Neural cell (in vitro differentiated cells): ENCODE data around the gene TMEM190.

ENCODE experiments used
- EP300 ChIP-seq: fragments of 450-650 bp; conservative IDR thresholded peaks from 2 replicates; pipeline ENCODE4 v1.6.1; 2014; ENCODE audit warnings: antibody characterized with exemption, mild to moderate bottlenecking, moderate library complexity; ENCODE audit not compliant: poor library complexity, severe bottlenecking
- EZH2 ChIP-seq: fragments of 200-600, 300-800 bp; shearing (Covaris generic), sonication (generic); IDR thresholded peaks from 2 replicates; pipeline ENCODE4 v1.6.1; 2014; ENCODE audit warnings: antibody characterized with exemption, low read length, borderline replicate concordance, mild to moderate bottlenecking; ENCODE audit not compliant: insufficient read depth, poor library complexity, severe bottlenecking
- MXI1 ChIP-seq: fragments of 450-650 bp; conservative IDR thresholded peaks from 2 replicates; pipeline ENCODE4 v1.6.1; 2014; ENCODE audit warnings: antibody characterized with exemption, mild to moderate bottlenecking; ENCODE audit not compliant: poor library complexity, severe bottlenecking
- POLR2AphosphoS5 ChIP-seq: IDR thresholded peaks from 2 replicates; pipeline ENCODE4 v1.6.1; 2012
- RAD21 ChIP-seq: fragments of 450-650 bp; conservative IDR thresholded peaks from 2 replicates; pipeline ENCODE4 v1.6.1; 2014; ENCODE audit warnings: antibody characterized with exemption, mild to moderate bottlenecking, moderate library complexity
- TAF1 ChIP-seq: IDR thresholded peaks from 2 replicates; pipeline ENCODE4 v1.6.1; 2012; ENCODE audit warnings: low read depth
- TF ChIP-seq, protein P1 (sequence below): fragments of 450-650 bp; IDR thresholded peaks from 2 replicates; pipeline ENCODE4 v1.5.1; 2014; ENCODE audit warnings: antibody characterized with exemption, mild to moderate bottlenecking, moderate library complexity; ENCODE audit not compliant: poor library complexity, severe bottlenecking
- TF ChIP-seq, protein P2 (sequence below): IDR thresholded peaks from 2 replicates; pipeline ENCODE4 v1.6.1; 2012; ENCODE audit warnings: borderline replicate concordance

DNA sequence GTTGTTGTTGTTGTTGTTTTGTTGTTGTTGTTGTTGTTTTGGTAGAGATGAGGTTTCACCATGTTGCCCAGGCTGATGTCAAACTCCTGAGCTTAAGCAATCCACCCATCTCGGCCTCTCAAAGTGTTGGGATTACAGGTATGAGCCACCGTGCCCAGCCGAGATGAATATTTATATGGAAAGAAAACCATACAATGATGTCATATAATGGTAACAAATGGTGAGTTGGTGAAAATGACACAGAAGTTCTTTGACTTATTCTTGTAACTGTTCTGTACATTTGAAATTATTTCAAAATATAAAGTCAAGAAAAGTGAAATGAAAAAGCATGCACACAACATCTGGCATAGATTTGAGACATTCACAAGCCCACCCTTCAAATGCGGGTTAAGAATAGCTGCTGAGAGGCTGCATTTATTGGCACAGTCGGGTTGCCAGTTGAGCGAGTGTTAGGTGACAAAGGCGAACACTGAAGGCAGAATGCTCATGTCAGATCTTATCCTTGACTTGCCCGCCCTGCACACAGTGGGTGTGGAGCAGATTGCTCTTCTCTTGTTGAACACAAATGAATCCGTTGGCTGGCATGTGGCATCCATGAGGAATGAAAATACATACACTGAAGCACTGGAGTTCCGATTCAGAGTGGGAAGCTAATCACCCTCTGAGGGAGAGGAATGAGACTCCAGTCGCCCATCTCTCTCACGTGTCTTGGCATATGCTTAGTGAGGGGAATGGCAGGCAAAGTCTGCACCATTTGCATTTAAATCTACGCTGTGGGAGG, 46.8 kb downstream of the TMEM190 start:
- TF ChIP-seq EZH2, result no peak
- TF ChIP-seq, protein P1, sequence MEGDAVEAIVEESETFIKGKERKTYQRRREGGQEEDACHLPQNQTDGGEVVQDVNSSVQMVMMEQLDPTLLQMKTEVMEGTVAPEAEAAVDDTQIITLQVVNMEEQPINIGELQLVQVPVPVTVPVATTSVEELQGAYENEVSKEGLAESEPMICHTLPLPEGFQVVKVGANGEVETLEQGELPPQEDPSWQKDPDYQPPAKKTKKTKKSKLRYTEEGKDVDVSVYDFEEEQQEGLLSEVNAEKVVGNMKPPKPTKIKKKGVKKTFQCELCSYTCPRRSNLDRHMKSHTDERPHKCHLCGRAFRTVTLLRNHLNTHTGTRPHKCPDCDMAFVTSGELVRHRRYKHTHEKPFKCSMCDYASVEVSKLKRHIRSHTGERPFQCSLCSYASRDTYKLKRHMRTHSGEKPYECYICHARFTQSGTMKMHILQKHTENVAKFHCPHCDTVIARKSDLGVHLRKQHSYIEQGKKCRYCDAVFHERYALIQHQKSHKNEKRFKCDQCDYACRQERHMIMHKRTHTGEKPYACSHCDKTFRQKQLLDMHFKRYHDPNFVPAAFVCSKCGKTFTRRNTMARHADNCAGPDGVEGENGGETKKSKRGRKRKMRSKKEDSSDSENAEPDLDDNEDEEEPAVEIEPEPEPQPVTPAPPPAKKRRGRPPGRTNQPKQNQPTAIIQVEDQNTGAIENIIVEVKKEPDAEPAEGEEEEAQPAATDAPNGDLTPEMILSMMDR, result no peak
- TF ChIP-seq RAD21, result no peak
- TF ChIP-seq EP300, result no peak
- TF ChIP-seq MXI1, result no peak
- TF ChIP-seq, protein P2, sequence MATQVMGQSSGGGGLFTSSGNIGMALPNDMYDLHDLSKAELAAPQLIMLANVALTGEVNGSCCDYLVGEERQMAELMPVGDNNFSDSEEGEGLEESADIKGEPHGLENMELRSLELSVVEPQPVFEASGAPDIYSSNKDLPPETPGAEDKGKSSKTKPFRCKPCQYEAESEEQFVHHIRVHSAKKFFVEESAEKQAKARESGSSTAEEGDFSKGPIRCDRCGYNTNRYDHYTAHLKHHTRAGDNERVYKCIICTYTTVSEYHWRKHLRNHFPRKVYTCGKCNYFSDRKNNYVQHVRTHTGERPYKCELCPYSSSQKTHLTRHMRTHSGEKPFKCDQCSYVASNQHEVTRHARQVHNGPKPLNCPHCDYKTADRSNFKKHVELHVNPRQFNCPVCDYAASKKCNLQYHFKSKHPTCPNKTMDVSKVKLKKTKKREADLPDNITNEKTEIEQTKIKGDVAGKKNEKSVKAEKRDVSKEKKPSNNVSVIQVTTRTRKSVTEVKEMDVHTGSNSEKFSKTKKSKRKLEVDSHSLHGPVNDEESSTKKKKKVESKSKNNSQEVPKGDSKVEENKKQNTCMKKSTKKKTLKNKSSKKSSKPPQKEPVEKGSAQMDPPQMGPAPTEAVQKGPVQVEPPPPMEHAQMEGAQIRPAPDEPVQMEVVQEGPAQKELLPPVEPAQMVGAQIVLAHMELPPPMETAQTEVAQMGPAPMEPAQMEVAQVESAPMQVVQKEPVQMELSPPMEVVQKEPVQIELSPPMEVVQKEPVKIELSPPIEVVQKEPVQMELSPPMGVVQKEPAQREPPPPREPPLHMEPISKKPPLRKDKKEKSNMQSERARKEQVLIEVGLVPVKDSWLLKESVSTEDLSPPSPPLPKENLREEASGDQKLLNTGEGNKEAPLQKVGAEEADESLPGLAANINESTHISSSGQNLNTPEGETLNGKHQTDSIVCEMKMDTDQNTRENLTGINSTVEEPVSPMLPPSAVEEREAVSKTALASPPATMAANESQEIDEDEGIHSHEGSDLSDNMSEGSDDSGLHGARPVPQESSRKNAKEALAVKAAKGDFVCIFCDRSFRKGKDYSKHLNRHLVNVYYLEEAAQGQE, result no peak
- no peak for TF ChIP-seq POLR2AphosphoS5
- TF ChIP-seq TAF1, result no peak
